Measurements from ENCODE around the gene ADRA1B.

Gene ADRA1B

GRCh38 chr5:159976921-159977320 lies 60.6 kb downstream of the ADRA1B start:
- DNase-seq (ENCODE audit: low read depth), result no peak
- no peak for TF ChIP-seq MYC (IDR thresholded peaks at IDR 0.05; ENCODE audit: low read depth, low read length)
- H3K4me3 ChIP-seq (ENCODE audit: low read depth, low read length), result no peak overlapping the region

DNA sequence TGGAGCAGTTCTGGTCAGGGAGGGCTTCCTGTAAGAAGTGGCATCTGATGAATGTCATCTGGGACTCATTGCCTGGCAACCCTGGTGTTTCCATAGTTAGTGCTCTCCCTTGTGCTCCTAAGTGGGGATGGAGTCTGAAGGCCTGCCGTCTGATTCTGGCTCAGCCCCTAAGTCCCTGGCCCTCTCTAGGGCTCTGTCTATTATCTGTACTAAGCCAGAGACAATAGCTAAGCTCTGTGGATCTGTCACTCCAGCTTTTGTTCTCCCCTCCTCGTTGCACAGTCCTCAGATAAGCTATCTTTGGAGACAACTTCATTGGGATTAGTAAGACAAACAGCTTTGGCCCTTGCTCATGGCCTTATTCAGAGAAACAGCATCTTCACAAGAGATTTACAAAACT lies 62.1 kb downstream of the ADRA1B start:
- H3K4me3 ChIP-seq (ENCODE audit: low read depth, low read length), result no peak overlapping the region
- no peak for TF ChIP-seq MAX (IDR thresholded peaks at IDR 0.05; ENCODE audit: low read depth, low read length)
- TF ChIP-seq POLR2A (IDR thresholded peaks at IDR 0.05; ENCODE audit: extremely low read depth, insufficient read length), result no peak
- no peak for TF ChIP-seq MYC (IDR thresholded peaks at IDR 0.05; ENCODE audit: low read depth, low read length)
- TF ChIP-seq, protein P1, sequence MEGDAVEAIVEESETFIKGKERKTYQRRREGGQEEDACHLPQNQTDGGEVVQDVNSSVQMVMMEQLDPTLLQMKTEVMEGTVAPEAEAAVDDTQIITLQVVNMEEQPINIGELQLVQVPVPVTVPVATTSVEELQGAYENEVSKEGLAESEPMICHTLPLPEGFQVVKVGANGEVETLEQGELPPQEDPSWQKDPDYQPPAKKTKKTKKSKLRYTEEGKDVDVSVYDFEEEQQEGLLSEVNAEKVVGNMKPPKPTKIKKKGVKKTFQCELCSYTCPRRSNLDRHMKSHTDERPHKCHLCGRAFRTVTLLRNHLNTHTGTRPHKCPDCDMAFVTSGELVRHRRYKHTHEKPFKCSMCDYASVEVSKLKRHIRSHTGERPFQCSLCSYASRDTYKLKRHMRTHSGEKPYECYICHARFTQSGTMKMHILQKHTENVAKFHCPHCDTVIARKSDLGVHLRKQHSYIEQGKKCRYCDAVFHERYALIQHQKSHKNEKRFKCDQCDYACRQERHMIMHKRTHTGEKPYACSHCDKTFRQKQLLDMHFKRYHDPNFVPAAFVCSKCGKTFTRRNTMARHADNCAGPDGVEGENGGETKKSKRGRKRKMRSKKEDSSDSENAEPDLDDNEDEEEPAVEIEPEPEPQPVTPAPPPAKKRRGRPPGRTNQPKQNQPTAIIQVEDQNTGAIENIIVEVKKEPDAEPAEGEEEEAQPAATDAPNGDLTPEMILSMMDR (IDR thresholded peaks at IDR 0.05; ENCODE audit: low read depth, low read length), result no peak
- no peak for DNase-seq (ENCODE audit: low read depth)

GRCh38 chr5:159982421-159983173 lies 66.3 kb downstream of the ADRA1B start:
- TF ChIP-seq MYC (IDR thresholded peaks at IDR 0.05; ENCODE audit: low read depth, low read length), result no peak
- TF ChIP-seq, protein P1 (IDR thresholded peaks at IDR 0.05; ENCODE audit: low read depth, low read length), result no peak
- no peak for TF ChIP-seq MAX (IDR thresholded peaks at IDR 0.05; ENCODE audit: low read depth, low read length)
- TF ChIP-seq POLR2A (IDR thresholded peaks at IDR 0.05; ENCODE audit: extremely low read depth, insufficient read length), result no peak

GRCh38 chr5:159987031-159987674 lies 70.9 kb downstream of the ADRA1B start:
- DNase-seq (ENCODE audit: low read depth), result peak; percentile 81
- no peak overlapping the region for H3K4me3 ChIP-seq (ENCODE audit: low read depth, low read length)
- TF ChIP-seq, protein P1 (IDR thresholded peaks at IDR 0.05; ENCODE audit: low read depth, low read length), result peak; percentile 70
- TF ChIP-seq MYC (IDR thresholded peaks at IDR 0.05; ENCODE audit: low read depth, low read length), result peak; percentile 46; the same call in 1 of the 2 replicates
- no peak for TF ChIP-seq POLR2A (IDR thresholded peaks at IDR 0.05; ENCODE audit: extremely low read depth, insufficient read length)
- peak; percentile 49; the same call in 1 of the 2 replicates for TF ChIP-seq MAX (IDR thresholded peaks at IDR 0.05; ENCODE audit: low read depth, low read length)

More at GRCh38 chr5:159982421-159983173, 66.3 kb downstream of the ADRA1B start:
- no peak for DNase-seq (ENCODE audit: low read depth)
- H3K4me3 ChIP-seq (ENCODE audit: low read depth, low read length), result no peak overlapping the region

DNA sequence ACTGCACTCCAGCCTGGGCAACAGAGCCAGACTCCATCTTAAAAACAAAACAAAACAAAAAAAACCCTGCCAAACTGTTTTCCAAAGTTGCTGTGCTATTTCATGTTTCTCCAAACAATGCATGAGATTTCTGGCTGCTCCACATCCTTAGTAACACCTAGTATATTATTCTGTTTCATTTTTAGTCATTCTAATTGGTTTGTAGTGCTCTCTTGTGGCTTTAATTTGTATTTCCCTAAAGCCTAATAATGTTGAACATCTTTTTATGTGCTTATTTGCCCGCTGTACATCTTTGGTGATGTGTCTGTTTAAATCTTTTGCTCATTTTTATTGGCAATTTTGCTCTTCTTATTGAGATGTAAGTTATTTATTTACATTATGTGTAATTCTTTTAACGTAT lies 74.2 kb downstream of the ADRA1B start:
- TF ChIP-seq MYC (IDR thresholded peaks at IDR 0.05; ENCODE audit: low read depth, low read length) (no peak), MAX (IDR thresholded peaks at IDR 0.05; ENCODE audit: low read depth, low read length) (no peak), POLR2A (IDR thresholded peaks at IDR 0.05; ENCODE audit: extremely low read depth, insufficient read length) (no peak)
- TF ChIP-seq, protein P1 (IDR thresholded peaks at IDR 0.05; ENCODE audit: low read depth, low read length), result no peak
- no peak for DNase-seq (ENCODE audit: low read depth)

DNA sequence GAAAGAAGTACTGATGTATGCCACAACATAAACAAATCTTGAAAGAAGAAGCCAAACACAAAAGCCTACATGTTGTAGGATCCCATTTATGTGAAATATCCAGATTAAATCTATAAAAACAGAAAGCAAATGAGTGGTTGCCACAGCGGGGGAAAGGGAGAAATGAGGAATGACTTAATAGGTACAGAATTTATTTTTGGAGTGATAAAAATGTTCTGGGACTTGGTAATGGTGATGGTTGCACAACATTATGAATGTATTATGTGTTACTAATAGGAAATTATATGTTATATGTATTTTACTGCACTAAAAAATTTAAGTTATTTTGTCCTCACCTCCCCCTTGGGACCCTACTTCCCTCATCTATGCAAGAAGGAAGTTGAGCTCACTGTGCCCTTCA lies 76.3 kb downstream of the ADRA1B start:
- DNase-seq (ENCODE audit: low read depth), result no peak
- TF ChIP-seq POLR2A (IDR thresholded peaks at IDR 0.05; ENCODE audit: extremely low read depth, insufficient read length) (no peak), MAX (IDR thresholded peaks at IDR 0.05; ENCODE audit: low read depth, low read length) (no peak), MYC (IDR thresholded peaks at IDR 0.05; ENCODE audit: low read depth, low read length) (no peak)
- TF ChIP-seq, protein P1 (IDR thresholded peaks at IDR 0.05; ENCODE audit: low read depth, low read length), result no peak
- no peak overlapping the region for H3K4me3 ChIP-seq (ENCODE audit: low read depth, low read length)

More for the DNA sequence above, 74.2 kb downstream of the ADRA1B start:
- H3K4me3 ChIP-seq (ENCODE audit: low read depth, low read length), result no peak overlapping the region

All from NB4 (cell line).